ENCODE data around the gene PLD4. TPM values are rescaled to one million over a fixed set of nuclear protein-coding genes. Genes with fewer than 3 reads are reported as not detected.
A peak's percentile ranks its signal among the peaks of the same experiment; 100 is the strongest.

The PLD4 gene
- total RNA-seq, 1 donor from 2014 or later = 0.13 TPM

GRCh38 chr14:104923640-104924420 is 849 bp upstream of the PLD4 start:
- intact Hi-C loops (cut with DNase I) = no loop called here
- no peak for ATAC-seq (ENCODE audit: poor library complexity)

DNA sequence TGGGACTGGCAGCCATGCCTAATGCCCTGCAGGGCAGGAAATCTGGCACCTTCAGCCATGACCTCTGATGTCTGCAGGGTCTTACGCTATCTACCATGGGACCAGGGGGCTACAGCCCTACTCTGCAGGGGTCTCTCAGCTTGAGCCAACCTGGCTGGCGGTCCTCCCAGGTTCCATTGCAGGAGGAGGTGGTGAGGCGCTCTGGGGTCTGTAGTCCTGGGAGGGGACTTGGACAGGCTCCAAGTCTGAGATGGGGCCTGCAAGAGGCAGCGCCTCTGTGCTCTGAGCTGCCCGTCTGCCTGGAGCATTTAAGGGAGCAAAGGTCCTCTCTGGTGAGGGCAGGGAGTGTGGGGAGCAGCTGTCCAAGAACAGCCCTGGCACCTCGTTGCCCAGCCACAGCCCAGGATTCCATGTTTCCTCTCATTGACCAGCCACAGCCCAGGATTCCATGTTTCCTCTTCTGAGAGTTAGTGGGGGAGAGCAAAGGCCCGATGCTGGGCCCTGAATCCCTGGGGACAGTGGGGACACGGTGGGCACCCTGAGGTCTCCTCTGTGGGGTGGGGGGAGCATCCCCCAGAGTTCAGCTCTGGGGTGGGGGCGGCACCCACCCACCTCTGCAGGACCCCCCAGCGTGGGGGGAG is 655 bp downstream of the PLD4 start:
- DNase-seq (no peak), ATAC-seq (ENCODE audit: poor library complexity) (no peak)
- intact Hi-C loops (cut with DNase I) = no loop called here

More at GRCh38 chr14:104923640-104924420, 849 bp upstream of the PLD4 start:
- no peak for DNase-seq

DNA sequence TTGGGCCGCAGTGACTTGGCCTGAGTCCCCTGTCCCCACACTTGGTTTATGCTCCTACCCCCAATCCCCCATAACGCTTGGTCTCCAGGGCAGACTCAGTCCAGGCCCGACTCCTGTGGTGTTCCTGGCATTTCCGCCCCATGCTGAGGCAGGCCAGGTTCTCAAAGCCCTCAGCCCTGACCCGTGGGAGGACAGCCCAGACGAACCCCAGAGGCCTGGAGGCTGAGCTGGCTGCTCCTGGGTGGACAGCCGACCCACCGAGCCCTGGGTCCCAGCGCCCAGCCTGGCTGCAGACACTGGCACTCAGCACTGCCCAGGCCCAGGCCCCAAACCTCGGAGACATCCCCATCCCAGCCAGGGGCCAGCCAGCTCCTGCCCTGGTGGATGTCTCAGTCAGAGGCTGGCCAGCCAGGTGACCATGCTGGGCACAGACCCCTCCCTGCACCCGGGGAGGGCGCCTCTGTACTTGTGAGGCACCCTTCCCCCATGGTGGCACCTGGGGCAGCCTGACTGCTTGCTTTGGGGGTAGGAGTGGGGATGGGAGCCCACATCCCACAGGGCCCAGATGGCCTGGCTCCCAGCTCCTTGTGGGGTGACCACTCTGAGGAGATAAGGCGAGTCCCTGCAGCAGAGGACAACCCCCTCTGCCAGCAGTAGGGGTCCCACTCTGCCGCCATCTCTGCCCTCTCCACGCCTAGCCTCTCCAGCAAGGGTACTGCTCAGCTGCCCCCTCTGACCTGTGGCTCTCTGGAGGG is 1.4 kb downstream of the PLD4 start:
- DNase-seq = no peak
- intact Hi-C loops (cut with DNase I) = no loop called here
- ATAC-seq (ENCODE audit: poor library complexity) = no peak

DNA sequence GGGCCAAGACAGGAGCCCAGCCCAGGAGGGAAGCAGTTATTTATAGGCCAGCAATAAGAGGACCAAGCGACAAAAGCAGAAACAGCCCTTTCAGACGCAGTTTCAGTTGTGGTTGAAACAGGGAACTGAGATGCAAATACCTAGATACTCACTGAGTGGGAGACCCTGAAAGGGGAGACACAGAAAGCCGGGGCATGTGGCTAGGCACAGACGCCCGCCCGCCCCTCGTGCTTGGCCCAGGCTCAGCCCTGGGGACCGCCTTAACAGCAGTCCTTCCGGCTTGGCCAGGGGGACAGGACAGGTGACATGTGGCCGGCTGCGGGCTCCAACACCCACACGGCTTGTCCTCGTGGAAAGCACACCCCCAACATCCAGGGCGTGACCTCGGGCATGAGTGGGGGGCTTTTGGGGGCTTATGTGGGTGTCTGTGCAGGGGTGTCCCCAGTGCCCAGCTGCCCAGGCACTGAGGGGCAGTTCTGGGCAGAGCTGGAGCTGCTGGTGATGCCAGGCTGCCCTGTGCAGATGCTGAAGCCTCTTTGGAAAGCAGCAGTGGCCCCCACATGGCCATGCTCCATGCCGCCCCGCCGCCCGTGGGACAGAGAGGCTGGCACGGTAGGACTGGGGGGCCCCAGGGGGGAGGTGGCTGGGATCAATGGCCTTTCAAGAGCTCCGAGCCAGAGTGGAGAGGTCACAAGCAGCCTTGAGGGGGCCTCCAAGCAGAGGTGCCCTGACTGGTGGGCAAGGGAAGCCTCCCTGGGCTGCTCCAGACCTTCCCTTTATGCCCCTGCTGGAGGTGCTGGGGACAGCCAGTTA is 2.1 kb downstream of the PLD4 start:
- intact Hi-C loops (cut with DNase I) = no loop called here
- ATAC-seq (ENCODE audit: poor library complexity) (no peak), DNase-seq (peak; percentile 37)

- intact Hi-C loops (cut with DNase I) = no loop called here
- peak; percentile 39 for DNase-seq
Measured at GRCh38 chr14:104927432-104927816, 2.7 kb downstream of the PLD4 start.

GRCh38 chr14:104927901-104928300 is 3.2 kb downstream of the PLD4 start:
- intact Hi-C loops (cut with DNase I) = no loop called here
- ATAC-seq (ENCODE audit: poor library complexity) = no peak
- no peak for DNase-seq

More at GRCh38 chr14:104927432-104927816, 2.7 kb downstream of the PLD4 start:
- no peak for ATAC-seq (ENCODE audit: poor library complexity)

DNA sequence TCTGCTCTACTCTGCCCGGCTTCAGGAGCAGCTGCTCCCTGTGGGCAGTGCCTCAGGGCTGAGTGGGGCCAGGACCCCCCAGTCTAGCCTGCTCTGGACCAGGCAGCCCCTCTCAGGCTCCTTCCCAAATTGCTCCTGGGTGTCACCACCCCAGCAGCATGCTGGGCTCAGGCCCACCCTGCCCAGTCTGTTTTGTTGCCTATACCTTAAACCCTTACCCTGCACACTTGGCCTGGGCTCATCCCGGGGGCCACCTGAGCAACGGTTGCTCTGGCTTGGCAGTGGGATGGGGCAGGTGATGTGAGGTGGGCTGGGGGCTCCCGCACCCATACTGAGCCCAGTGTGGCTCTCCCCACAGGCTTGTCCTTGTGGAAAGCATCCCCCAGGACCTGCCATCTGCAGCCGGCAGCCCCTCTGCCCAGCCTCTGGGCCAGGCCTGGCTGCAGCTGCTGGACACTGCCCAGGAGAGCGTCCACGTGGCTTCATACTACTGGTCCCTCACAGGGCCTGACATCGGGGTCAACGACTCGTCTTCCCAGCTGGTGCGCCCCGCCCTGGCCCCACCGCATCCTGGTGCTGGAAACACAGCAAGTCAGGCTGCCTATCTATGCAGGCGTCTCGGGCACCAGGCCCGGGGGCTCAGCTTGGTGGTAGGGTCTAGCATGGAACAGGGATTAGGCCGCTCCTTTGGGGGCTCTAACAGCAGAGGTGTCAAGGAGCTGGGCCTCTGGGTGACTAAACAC is 3.9 kb downstream of the PLD4 start:
- ATAC-seq (ENCODE audit: poor library complexity) = no peak
- intact Hi-C loops (cut with DNase I) = no loop called here
- no peak for DNase-seq

GRCh38 chr14:104929268-104930230 is 4.9 kb downstream of the PLD4 start:
- ATAC-seq (ENCODE audit: poor library complexity) = no peak
- no peak for DNase-seq
- intact Hi-C loops (cut with DNase I) = no loop called here

GRCh38 chr14:104930526-104931303 is 6.0 kb downstream of the PLD4 start:
- DNase-seq = no peak
- no peak for ATAC-seq (ENCODE audit: poor library complexity)
- intact Hi-C loops (cut with DNase I) = no loop called here

DNA sequence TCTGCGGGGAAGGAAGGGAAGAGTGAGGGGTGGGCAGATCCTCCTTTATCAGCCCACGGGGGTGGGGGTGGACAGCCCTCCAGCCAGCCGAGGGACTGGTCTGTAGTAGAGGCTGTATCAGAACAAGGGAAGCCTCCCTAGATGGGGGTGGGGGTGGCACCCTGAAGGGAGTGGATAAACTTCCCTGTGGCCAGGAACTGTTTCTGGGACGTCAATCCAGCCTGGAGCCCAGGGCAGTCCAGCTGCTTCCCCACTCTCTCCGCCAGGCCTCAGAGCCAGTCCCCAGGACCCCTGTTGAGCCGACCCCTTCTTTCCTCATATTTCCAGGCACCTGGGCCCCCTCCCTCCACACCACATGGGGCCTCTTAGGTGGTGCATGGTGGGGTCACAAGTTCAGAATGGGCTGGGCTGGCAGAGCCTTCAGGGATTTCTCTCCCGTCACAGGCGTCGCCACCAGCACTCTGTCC is 6.7 kb downstream of the PLD4 start:
- intact Hi-C loops (cut with DNase I) = no loop called here
- ATAC-seq (ENCODE audit: poor library complexity) (no peak), DNase-seq (peak; percentile 36)

- no peak for ATAC-seq (ENCODE audit: poor library complexity)
- intact Hi-C loops (cut with DNase I) = no loop called here
- DNase-seq = peak; percentile 39
Measured at GRCh38 chr14:104931771-104932675, 7.3 kb downstream of the PLD4 start.

DNA sequence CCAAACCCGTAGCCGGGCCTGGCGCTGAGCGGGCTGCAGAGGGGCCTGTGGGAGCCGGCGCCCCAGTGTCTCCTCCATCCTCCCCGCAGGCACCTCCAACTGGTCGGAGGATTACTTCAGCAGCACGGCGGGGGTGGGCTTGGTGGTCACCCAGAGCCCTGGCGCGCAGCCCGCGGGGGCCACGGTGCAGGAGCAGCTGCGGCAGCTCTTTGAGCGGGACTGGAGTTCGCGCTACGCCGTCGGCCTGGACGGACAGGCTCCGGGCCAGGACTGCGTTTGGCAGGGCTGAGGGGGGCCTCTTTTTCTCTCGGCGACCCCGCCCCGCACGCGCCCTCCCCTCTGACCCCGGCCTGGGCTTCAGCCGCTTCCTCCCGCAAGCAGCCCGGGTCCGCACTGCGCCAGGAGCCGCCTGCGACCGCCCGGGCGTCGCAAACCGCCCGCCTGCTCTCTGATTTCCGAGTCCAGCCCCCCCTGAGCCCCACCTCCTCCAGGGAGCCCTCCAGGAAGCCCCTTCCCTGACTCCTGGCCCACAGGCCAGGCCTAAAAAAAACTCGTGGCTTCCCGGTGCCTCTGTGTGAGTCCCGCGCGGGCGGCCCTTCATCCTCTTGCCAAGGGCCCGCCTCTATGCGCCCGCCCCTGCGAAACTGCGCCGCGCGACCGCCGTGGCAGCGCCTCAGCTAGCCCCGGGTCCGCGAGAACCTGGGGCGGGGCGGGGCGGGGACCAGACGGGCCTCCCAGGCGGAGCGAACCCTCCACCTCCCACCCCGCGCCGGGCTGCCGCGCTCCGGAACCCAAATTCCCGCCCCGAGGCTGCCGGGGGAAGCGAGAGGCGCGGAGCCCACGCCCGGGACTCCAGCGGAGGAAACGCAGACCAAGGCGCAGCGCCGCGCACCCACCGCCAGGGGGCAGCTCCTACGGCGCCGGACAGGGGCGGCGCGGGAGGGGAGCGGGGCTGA is 8.3 kb downstream of the PLD4 start:
- DNase-seq = peak; percentile 92

DNA sequence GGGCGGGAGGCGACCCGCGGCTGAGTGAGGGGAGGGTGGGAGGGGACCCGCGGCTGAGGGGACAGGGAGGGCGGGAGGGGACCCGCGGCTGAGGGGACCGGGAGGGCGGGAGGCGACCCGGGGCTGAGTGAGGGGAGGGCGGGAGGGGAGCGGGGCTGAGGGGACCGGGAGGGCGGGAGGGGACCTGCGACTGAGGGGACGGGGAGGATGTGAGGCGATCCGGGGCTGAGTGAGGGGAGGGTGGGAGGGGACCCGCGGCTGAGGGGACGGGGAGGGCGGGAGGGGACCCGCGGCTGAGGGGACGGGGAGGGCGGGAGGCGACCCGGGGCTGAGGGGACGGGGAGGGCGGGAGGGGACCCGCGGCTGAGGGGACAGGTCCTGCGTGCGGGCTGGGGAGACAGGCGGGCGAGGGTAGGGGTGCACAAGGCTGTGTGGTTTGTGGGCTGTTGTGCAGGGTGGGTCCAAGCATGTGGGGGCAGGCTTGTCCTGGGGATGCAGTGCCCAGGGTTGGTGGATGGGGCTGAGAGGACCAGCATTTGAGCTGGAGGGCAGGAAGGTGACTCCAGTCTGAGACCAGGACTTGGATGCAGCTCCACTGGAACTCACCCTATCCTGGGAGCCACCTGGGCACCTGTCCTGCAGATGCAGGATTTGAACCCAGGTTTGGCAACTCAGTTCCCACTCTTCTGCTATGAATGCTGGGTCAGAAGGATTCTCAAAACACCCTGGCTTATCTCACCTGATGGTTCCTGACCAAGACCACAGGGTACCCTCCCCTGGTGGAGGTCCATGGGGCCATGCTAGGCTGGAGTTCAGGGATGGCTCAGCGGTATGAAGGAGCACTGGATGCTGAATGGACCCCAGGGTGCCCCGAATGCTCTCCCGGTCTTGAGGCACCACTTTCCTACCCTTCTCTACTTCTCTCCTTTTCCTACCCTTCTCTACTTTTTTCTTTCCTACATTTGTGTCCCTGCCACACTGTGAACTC is 9.4 kb downstream of the PLD4 start:
- DNase-seq (peak; percentile 33), ATAC-seq (ENCODE audit: poor library complexity) (no peak)
- intact Hi-C loops (cut with DNase I) = no loop called here

More for the DNA sequence above, 8.3 kb downstream of the PLD4 start:
- peak; percentile 91 for ATAC-seq (ENCODE audit: poor library complexity)
- intact Hi-C loops (cut with DNase I) = no loop called here

All from Right ventricle myocardium superior (tissue), 1 donor.